HG03097 (cell line): ENCODE data around the gene EMILIN2.

Experiments used
- ATAC-seq: cut with Tn5 transposase; IDR thresholded peaks from one replicate; pipeline ENCODE4 v1.9.1; 2021; ENCODE audit not compliant: unreplicated experiment, low FRiP score

EMILIN2 gene

DNA sequence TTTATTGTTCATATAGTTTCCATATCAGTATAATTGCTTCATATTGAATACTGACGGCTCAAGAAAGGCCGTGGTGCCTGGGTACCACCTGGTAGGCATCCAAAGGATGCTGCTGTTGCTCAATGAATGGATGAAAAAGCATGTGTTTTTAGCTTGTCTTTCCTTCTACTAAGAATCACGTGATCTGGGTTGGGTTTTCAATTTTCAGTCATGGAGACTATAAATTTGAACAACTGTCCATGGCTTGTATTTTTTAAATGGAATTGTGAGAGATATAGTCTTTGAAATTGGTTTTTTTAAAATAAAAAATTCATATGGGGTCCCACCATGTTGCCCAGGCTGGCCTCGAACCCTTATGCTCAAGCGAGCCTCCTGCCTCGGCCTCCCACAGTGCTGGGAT lies 25.3 kb downstream of the EMILIN2 start:
- no peak for ATAC-seq

DNA sequence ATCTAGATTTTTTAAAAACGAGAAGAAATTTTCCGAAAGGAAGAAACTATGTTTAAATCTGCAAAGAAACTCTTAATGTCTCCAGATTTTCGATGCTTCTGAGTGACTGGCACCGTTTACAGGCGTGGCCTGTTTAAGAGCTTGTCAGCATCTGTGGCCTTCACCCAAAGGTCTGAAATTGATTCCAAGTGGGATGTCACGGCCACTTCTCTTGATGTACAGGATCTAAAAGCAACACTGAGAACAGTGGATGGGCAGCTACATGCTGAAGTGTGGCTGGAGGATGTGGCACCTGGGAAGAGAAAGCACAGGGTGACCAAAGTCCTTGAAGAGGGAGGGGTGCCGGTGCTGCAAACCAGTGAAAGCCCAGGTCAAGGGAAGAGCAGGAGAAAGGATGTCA lies 28.0 kb downstream of the EMILIN2 start:
- no peak for ATAC-seq

- no peak for ATAC-seq
These were observed 32.0 kb downstream of the EMILIN2 start for GRCh38 chr18:2878656-2879330.

DNA sequence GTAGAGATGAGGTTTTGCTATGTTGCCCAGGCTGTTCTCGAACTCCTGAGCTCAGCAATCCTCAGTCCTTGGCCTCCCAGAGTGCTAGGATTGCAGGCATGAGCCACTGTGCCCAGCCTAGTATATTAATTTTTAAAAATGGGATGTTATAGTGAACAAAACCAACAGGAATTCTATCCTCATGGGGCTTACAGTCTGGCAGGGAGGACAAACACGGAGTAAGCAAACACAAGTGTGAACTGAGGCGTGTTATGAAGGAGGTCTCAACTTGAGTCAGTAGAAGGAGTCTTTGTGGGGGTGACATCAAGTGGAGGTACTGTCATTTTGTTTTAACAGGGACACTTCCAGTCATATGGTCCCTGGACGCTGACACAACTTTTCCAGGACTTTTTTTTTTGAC lies 33.1 kb downstream of the EMILIN2 start:
- no peak for ATAC-seq

- ATAC-seq, result no peak
These were observed 33.7 kb downstream of the EMILIN2 start for GRCh38 chr18:2880473-2880872.

- ATAC-seq, result no peak
These were observed 34.5 kb downstream of the EMILIN2 start for GRCh38 chr18:2881088-2881839.

DNA sequence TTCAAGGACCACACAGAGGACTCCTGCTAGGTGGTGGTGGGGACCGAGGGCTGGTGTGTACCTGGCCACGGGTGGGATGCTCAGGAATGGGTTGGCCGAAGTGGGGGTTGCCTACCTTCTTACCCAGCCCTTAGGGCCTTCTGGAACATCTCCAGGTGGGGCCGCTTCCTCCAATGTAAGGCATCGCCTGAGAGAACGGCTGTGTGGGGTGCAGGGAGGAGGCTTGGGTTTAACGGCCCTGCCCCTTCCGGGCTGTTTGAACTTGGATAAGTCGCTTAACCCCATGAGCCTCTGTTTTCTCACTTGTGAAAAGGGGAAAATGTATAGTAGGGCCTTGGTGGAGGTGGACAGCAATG lies 35.0 kb downstream of the EMILIN2 start:
- ATAC-seq, result no peak

GRCh38 chr18:2882201-2882600 lies 35.4 kb downstream of the EMILIN2 start:
- no peak for ATAC-seq

DNA sequence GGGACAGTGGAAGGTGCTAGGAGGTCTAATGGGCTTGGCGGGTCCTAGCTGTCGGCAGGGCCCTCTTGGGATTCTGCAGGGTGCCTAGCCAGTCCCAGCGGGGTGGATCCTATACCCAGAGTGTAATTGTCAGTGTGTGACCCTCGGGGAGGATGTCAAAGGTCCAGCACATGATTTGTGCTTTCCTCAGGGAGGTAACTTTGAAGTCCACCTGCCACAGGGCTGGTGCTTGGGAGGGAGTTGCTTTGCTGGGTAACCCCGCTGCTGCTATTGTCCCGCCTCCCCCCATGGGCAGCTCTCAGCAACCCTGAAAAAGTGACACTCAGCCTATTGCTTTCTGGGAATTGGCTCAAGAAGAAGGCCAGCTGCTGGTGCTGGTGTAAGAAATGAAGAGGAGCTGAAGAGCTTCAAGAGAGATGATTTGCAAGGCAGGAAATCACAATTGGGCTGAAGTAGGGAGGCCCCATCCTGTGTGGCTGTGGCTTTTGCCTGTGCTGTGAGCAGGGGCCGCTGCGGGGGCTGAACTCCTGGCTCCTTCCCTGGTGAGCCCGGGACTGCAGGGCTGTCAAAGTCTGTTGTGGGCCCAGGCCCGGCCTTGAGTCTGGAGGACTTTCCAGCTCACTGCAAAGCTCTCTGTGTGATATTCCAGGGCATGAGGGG lies 36.4 kb downstream of the EMILIN2 start:
- peak; percentile 63 for ATAC-seq

GRCh38 chr18:2884706-2885285 lies 38.0 kb downstream of the EMILIN2 start:
- ATAC-seq, result no peak

DNA sequence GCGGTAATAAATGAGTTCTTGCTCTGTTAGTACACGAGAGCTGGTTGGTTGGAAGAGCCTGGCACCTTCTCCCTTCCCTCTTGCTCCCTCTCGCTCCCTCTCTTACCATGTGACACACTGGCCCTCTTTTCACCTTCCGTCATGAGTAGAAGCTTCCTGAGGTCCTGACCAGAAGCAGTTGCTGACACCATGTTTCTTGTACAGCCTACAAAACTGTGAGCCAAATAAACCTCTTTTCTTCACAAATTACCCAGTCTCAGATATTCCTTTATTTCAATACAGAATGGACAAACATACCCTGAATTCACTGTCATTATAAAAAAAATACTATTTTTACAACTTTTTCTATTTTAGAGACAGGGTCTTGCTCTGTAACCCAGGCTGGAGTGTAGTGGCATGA lies 40.7 kb downstream of the EMILIN2 start:
- no peak for ATAC-seq

DNA sequence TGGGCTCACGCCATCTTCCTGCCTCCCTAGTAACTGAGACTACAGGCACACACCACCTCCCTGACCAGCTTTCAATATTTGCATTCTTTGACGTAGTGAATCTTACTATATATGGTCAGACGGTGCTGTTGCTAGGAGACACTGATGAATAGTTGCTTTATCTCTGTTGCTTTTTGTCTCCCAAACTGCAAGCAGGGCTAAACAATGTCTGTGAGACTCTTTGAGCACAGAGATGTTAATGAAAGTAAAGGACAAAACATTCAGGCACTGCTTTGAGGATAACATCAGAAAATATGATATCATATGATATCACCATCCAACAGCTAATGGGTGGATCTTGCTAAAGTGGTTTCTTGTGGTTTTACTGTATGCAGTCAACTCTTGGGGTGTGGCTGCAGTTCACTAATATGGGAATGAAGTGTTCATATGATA lies 43.0 kb downstream of the EMILIN2 start:
- ATAC-seq, result no peak

DNA sequence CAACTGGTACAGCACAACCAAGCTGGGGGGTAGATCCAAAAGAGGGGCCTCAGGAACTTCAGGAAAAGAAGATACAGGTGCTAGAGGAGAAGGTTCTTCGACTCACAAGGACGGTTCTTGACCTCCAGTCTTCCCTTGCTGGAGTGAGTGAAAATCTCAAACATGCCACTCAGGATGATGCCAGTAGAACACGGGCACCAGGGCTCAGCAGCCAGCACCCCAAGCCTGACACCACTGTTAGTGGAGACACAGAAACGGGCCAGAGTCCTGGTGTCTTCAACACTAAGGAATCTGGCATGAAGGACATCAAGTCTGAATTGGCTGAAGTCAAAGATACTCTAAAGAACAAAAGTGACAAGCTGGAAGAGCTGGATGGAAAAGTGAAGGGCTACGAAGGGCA lies 43.8 kb downstream of the EMILIN2 start:
- ATAC-seq, result no peak

DNA sequence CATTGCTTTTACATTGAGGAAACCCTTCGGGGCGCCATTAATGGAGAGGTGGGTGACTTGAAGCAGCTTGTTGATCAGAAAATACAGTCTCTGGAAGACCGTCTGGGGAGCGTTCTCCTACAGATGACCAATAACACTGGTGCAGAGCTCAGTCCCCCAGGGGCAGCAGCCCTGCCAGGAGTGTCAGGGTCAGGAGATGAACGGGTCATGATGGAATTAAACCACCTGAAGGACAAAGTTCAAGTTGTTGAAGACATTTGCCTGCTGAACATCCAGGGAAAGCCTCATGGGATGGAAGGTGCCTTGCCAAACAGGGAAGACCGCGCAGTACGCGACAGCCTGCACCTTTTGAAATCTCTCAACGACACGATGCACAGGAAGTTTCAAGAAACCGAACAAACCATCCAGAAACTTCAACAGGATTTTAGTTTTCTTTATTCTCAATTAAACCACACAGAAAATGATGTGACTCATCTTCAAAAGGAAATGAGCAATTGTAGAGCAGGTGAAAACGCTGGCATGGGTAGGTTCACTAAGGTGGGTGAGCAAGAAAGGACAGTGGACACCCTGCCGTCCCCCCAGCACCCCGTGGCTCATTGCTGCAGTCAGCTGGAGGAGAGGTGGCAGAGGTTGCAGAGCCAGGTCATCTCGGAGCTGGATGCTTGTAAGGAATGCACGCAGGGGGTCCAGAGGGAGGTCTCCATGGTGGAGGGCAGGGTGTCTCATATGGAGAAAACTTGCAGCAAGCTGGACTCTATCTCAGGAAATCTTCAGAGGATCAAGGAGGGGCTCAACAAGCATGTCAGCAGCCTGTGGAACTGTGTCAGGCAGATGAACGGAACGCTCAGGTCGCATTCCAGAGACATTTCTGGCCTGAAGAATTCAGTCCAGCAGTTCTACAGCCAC lies 45.0 kb downstream of the EMILIN2 start:
- no peak for ATAC-seq

GRCh38 chr18:2893056-2893455 lies 46.2 kb downstream of the EMILIN2 start:
- no peak for ATAC-seq

DNA sequence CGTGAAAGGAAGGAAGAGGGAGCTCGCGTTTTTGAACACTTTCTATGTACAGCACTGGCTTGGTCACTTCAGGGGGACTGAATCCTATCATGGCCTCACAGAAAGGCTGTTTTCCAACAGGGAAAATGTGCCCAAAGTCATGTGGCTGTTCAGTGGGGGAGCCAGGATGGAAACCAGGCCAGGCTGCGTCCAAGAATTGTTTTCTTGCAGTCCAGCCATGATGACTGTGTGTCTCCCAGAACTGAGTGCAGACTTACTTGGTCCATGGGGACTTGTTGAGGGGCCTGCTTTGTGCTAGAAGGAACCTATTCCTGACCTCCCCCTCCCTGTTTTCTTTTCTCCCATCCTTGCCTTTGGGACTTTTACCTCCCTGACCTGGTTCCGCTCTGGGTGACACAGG lies 46.9 kb downstream of the EMILIN2 start:
- ATAC-seq, result no peak

DNA sequence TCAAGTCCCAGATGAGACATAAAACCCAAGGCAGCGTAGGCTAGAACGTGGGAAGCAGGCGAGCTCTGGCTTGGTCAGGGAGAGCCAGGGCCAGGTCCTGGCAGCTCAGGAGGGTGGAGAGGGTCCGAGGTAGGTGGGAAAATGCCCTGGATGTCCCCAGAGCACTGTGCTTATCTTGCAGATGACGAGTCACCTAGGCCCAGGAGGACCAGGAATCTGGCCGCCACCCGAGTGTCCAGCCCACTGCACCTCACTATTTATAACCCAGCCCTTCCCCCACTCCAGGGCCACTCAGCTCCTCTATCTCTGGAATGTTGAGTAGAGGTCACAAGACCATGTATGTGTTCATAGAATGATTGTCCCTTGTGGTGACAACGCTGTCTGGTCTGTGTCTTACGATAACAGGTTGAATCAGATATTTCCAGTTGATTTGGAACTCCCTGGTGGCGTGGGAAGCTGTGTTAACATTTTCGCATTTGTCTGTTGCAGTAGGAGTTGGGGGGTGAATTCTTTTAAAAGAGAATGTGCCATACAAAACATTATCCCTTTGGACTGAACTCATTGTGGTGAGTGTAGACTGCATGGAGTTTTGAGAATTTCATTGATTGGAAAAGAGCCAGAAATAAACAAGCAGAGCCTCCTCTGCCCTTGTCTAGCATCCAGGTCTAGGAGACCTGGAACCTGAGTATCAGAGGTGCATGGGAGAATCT lies 47.5 kb downstream of the EMILIN2 start:
- ATAC-seq, result no peak

DNA sequence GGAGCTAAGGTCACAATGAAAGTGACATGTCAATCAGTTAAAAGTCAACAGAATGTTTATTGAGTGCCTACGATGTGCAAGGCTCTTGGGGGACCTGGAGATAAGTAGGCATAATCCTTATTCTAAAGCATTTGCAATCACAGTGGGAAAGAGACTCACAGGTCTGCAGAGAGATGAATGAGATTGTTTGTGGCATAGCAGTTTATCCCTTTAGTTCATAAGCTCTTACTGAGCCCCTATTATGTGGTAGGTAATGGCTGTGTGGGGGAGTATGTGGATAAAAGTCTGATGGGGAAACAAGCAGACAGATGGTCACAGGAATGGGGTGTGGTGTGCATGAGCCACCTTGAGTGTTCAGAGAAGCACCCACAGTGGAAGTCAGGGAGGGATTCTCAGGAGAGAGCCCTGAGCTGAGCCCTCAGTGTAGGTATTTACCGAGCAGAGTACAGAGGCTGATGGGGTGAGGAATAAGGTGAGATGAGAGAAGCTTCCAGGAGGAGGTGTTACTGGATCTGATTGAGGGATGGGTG lies 48.1 kb downstream of the EMILIN2 start:
- no peak for ATAC-seq

- no peak for ATAC-seq
These were observed 48.6 kb downstream of the EMILIN2 start for GRCh38 chr18:2895391-2895790.

DNA sequence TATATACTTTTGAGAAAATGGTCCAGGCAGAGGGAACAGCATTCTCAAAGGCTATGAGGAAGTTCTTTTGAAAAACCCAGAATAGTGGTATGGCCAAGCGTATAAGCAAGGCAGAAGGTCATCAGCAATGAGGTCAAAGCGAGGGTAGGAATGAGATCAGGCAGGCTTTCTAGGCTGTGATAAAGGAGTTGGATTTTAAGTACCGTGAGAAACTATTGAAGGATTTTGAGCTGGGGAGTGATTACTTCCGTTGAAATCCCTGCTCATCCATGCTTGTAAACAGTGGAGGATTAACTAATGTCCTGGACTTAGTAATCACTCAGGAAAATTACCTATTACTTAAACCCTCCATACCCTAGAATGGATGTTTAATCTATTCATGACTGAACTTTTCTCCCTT lies 50.2 kb downstream of the EMILIN2 start:
- ATAC-seq, result no peak
